H9 (cell line): ENCODE data around the gene RELCH. TPM values are rescaled to one million over a fixed set of nuclear protein-coding genes. Genes with fewer than 3 reads are reported as not detected.

ENCODE experiments used
- DNase-seq: peaks from one replicate; pipeline ENCODE4 v3.0.0-alpha.2; 2017
- H2AFZ ChIP-seq: one replicate; pipeline ENCODE4 v1.6.1; 2013; ENCODE audit warnings: mild to moderate bottlenecking, low read length, control low read depth, moderate library complexity
- H2AK5ac ChIP-seq: 2 replicates; pipeline ENCODE4 v1.6.1; 2013; ENCODE audit warnings: low read length, control low read depth, mixed read lengths; ENCODE audit not compliant: insufficient read length
- H2BK120ac ChIP-seq: one replicate; pipeline ENCODE4 v1.6.1; 2013; ENCODE audit warnings: low read depth, mild to moderate bottlenecking, low read length, control low read depth, inconsistent platforms; ENCODE audit not compliant: poor library complexity, severe bottlenecking
- H2BK12ac ChIP-seq: 2 replicates; pipeline ENCODE4 v1.6.1; 2013; ENCODE audit warnings: low read length, control low read depth, mixed read lengths, low read depth; ENCODE audit not compliant: insufficient read length
- H2BK15ac ChIP-seq: 2 replicates; pipeline ENCODE4 v1.6.1; 2013; ENCODE audit warnings: low read depth, low read length, control low read depth
- H2BK20ac ChIP-seq: one replicate; pipeline ENCODE4 v1.6.1; 2013; ENCODE audit warnings: low read depth, mild to moderate bottlenecking, low read length, control low read depth, inconsistent platforms; ENCODE audit not compliant: poor library complexity, severe bottlenecking
- H2BK5ac ChIP-seq: 2 replicates; pipeline ENCODE4 v1.6.1; 2013; ENCODE audit warnings: low read length, control low read depth, mixed read lengths; ENCODE audit not compliant: insufficient read length
- H3K14ac ChIP-seq: 2 replicates; pipeline ENCODE4 v1.6.1; 2013; ENCODE audit warnings: low read length, control low read depth; ENCODE audit not compliant: insufficient read depth
- H3K18ac ChIP-seq: 2 replicates; pipeline ENCODE4 v1.6.1; 2013; ENCODE audit warnings: low read depth, mild to moderate bottlenecking, mixed read lengths, low read length, control low read depth; ENCODE audit not compliant: insufficient read length
- H3K23ac ChIP-seq: 2 replicates; pipeline ENCODE4 v1.6.1; 2013; ENCODE audit warnings: low read length, control low read depth, mixed read lengths, low read depth; ENCODE audit not compliant: insufficient read length
- H3K23me2 ChIP-seq: 2 replicates; pipeline ENCODE4 v1.6.1; 2013; ENCODE audit warnings: low read depth, mild to moderate bottlenecking, mixed read lengths, low read length, control low read depth; ENCODE audit not compliant: insufficient read length, poor library complexity, severe bottlenecking
- H3K27ac ChIP-seq: 2 replicates; pipeline ENCODE4 v1.5.1; 2013; ENCODE audit warnings: low read length, control low read depth, mixed read lengths, low read depth; ENCODE audit not compliant: insufficient read length
- H3K27me3 ChIP-seq: 2 replicates; pipeline ENCODE4 v1.6.1; 2013; ENCODE audit warnings: low read length, control low read depth, inconsistent platforms; ENCODE audit not compliant: insufficient read depth
- H3K4ac ChIP-seq: 2 replicates; pipeline ENCODE4 v1.6.1; 2013; ENCODE audit warnings: low read depth, mild to moderate bottlenecking, control low read depth, inconsistent platforms, low read length, moderate library complexity
- H3K4me1 ChIP-seq: 2 replicates; pipeline ENCODE4 v1.6.1; 2013; ENCODE audit warnings: low read length, control low read depth, inconsistent platforms; ENCODE audit not compliant: insufficient read depth
- H3K4me2 ChIP-seq: 2 replicates; pipeline ENCODE4 v1.6.1; 2013; ENCODE audit warnings: low read length, control low read depth, mixed read lengths; ENCODE audit not compliant: insufficient read length, insufficient read depth
- H3K56ac ChIP-seq: 2 replicates; pipeline ENCODE4 v1.6.1; 2013; ENCODE audit warnings: low read depth, mild to moderate bottlenecking, mixed read lengths, low read length, control low read depth; ENCODE audit not compliant: insufficient read length
- H3K79me1 ChIP-seq: 2 replicates; pipeline ENCODE4 v1.6.1; 2013; ENCODE audit warnings: low read depth, mild to moderate bottlenecking, moderate library complexity, low read length, control low read depth, inconsistent platforms; ENCODE audit not compliant: insufficient read depth, poor library complexity, severe bottlenecking
- H3K79me2 ChIP-seq: 2 replicates; pipeline ENCODE4 v1.6.1; 2013; ENCODE audit warnings: low read length, control low read depth, inconsistent platforms; ENCODE audit not compliant: insufficient read depth
- H3K9ac ChIP-seq: 2 replicates; pipeline ENCODE4 v1.6.1; 2013; ENCODE audit warnings: low read length, control low read depth, mixed read lengths; ENCODE audit not compliant: insufficient read length; ENCODE audit errors: extremely low read depth
- H3K9me3 ChIP-seq: one replicate; pipeline ENCODE4 v1.6.1; 2013; ENCODE audit warnings: low read depth, low read length, inconsistent platforms; ENCODE audit not compliant: control insufficient read depth
- H3T11ph ChIP-seq: one replicate; pipeline ENCODE4 v1.6.1; 2013; ENCODE audit warnings: mild to moderate bottlenecking, low read length, control low read depth, inconsistent platforms
- H4K20me1 ChIP-seq: one replicate; pipeline ENCODE4 v1.6.1; 2013; ENCODE audit not compliant: control insufficient read depth, insufficient read length, insufficient read depth
- H4K5ac ChIP-seq: 2 replicates; pipeline ENCODE4 v1.6.1; 2013; ENCODE audit warnings: low read depth, mild to moderate bottlenecking, mixed read lengths, low read length, control low read depth; ENCODE audit not compliant: insufficient read length
- H4K8ac ChIP-seq: replicated peaks from 2 replicates; pipeline ENCODE4 v1.6.1; 2013; ENCODE audit warnings: low read length, control low read depth, mixed read lengths, low read depth; ENCODE audit not compliant: insufficient read length
- H4K91ac ChIP-seq: 2 replicates; pipeline ENCODE4 v1.6.1; 2013; ENCODE audit warnings: low read depth, mild to moderate bottlenecking, moderate library complexity, mixed read lengths, low read length, control low read depth; ENCODE audit not compliant: insufficient read length
- H3K27ac Mint-ChIP-seq, 3 experiments: 2 replicates in 2 of 3; 3 replicates in 1 of 3; pipeline ENCODE4 v1.8.0; 2020 to 2021; ENCODE audit warnings: mixed read lengths in 3 of 3, mild to moderate bottlenecking in 1 of 3, moderate library complexity in 1 of 3
- H3K27me3 Mint-ChIP-seq: 2 replicates; pipeline ENCODE4 v1.8.0; 2021; ENCODE audit warnings: low read depth, mild to moderate bottlenecking, moderate library complexity, mixed read lengths
- H3K36me3 Mint-ChIP-seq, 3 experiments: 2 replicates in 2 of 3; 3 replicates in 1 of 3; pipeline ENCODE4 v1.8.0; 2020 to 2021; ENCODE audit warnings: low read depth in 3 of 3, mixed read lengths in 3 of 3; ENCODE audit not compliant: insufficient read depth in 1 of 3
- H3K4me1 Mint-ChIP-seq, 2 experiments: 2 replicates each; pipeline ENCODE4 v1.8.0; 2020; ENCODE audit warnings: mixed read lengths in 2 of 2
- H3K4me3 Mint-ChIP-seq, 2 experiments: 2 replicates in 1 of 2; 3 replicates in 1 of 2; pipeline ENCODE4 v1.8.0; 2020 to 2021; ENCODE audit warnings: mild to moderate bottlenecking in 2 of 2, mixed read lengths in 2 of 2, moderate library complexity in 1 of 2
- H3K9me3 Mint-ChIP-seq, 2 experiments: 2 replicates in 1 of 2; 3 replicates in 1 of 2; pipeline ENCODE4 v1.8.0; 2020; ENCODE audit warnings: mild to moderate bottlenecking in 2 of 2, mixed read lengths in 2 of 2, moderate library complexity in 1 of 2
- WGBS: extraction: QIAGEN DNeasy Blood & Tissue Kit; methylation state at CpG from one replicate; pipeline ENCODE4 v1.1.7; 2013; ENCODE audit warnings: missing lambda C conversion rate, low lambda C conversion rate, mixed read lengths; ENCODE audit not compliant: insufficient read length; ENCODE audit errors: extremely low coverage; 5-methylcytosine and 5-hydroxymethylcytosine counted together
- total RNA-seq: library from RNA; stranded (reverse); gene quantifications from 2 replicates; pipeline ENCODE4 v1.2.1, GENCODE V29; 2021
- TF ChIP-seq, protein P1 (sequence below): fragments of 200-600 bp; sonication (generic); conservative IDR thresholded peaks from 3 replicates; pipeline ENCODE4 v1.8.0; 2021; ENCODE audit warnings: antibody characterized with exemption, mild to moderate bottlenecking

Gene RELCH
- total RNA-seq, 1 experiment from 2014 or later = 32.3 TPM

DNA sequence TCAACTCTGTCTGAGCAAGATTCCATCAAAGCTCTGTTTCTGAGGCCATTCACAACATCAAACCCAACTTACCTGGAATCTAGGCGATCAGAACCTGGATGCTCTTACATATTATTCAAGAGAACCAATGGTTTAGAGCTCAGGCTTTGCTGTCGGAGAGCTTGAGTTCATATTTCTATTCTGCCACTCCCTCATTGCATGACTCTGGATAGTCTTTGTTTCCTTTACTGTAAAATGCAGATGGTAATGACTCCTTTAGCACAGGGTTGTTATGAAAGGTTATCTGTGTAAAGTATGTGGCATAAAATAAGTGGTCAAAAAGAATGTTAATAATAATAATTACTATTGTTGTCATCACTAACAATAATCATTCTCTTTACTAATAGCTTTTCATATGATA is 12.6 kb downstream of the RELCH start:
- Histone ChIP-seq H2AK5ac (no peak overlapping the region), H2BK15ac (no peak overlapping the region), H3K27ac (no peak overlapping the region), H3K23me2 (no peaks in the 10 kb centered on the region), H3K4me2 (no peak overlapping the region), H4K91ac (no peak overlapping the region), H2AFZ (no peak overlapping the region), H3K56ac (no peak overlapping the region), H3K79me2 (peaks cover 9% of the 10 kb centered on the region; the same call in 1 of the 2 replicates), H3K18ac (no peak overlapping the region), H3K4me1 (no peaks in the 10 kb centered on the region), H4K8ac (no peak overlapping the region), H4K20me1 (no peaks in the 10 kb centered on the region), H3K9ac (no peak overlapping the region), H2BK5ac (no peak overlapping the region), H2BK120ac (no peak overlapping the region), H3T11ph (no peak overlapping the region), H4K5ac (no peak overlapping the region), H3K14ac (no peak overlapping the region), H3K79me1 (peaks cover 8% of the 10 kb centered on the region), H3K23ac (no peak overlapping the region), H3K27me3 (no peaks in the 10 kb centered on the region), H3K9me3 (no peaks in the 10 kb centered on the region), H2BK12ac (no peak overlapping the region), H2BK20ac (no peak overlapping the region), H3K4ac (no peak overlapping the region)
- H3K27ac Mint-ChIP-seq = no peak overlapping the region
- TF ChIP-seq, protein P1, sequence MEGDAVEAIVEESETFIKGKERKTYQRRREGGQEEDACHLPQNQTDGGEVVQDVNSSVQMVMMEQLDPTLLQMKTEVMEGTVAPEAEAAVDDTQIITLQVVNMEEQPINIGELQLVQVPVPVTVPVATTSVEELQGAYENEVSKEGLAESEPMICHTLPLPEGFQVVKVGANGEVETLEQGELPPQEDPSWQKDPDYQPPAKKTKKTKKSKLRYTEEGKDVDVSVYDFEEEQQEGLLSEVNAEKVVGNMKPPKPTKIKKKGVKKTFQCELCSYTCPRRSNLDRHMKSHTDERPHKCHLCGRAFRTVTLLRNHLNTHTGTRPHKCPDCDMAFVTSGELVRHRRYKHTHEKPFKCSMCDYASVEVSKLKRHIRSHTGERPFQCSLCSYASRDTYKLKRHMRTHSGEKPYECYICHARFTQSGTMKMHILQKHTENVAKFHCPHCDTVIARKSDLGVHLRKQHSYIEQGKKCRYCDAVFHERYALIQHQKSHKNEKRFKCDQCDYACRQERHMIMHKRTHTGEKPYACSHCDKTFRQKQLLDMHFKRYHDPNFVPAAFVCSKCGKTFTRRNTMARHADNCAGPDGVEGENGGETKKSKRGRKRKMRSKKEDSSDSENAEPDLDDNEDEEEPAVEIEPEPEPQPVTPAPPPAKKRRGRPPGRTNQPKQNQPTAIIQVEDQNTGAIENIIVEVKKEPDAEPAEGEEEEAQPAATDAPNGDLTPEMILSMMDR = no peak
- DNase-seq = no peak
- H3K4me3 Mint-ChIP-seq = no peak overlapping the region
- no CpG with 5 or more reads among the region's 2 CpGs for WGBS
- no peaks in the 10 kb centered on the region; a peak in 1 of 7 replicates for H3K36me3 Mint-ChIP-seq
- H3K27me3 Mint-ChIP-seq = no peaks in the 10 kb centered on the region
- no peaks in the 10 kb centered on the region; a peak in 1 of 4 replicates for H3K4me1 Mint-ChIP-seq
- no peaks in the 10 kb centered on the region for H3K9me3 Mint-ChIP-seq
